ENCODE data around the gene TOMM7. TPM values are rescaled to one million over a fixed set of nuclear protein-coding genes. Genes with fewer than 3 reads are reported as not detected.

Gene TOMM7
- 107 and 115 TPM in 2 replicates for total RNA-seq

GRCh38 chr7:22822486-22823141, at the start of gene TOMM7:
Gene TOMM7 (minus strand): TSS chr7:22822849. CDS start chr7:22822779, 70 bp downstream.

Other genes with a start within 250 kb of the TOMM7 start
- 0.17 and 1.0 TPM in 2 replicates for gene IL6, start 95.6 kb downstream of the TOMM7 start, total RNA-seq
- 53.2 and 80.9 TPM in 2 replicates for gene HYCC1, start 191.3 kb upstream of the TOMM7 start, total RNA-seq

Measured in bronchus fibroblast of lung (primary cell).